HepG2 (cell line): ENCODE results near the gene OSBPL1A. TPM values are rescaled to one million over a fixed set of nuclear protein-coding genes. Genes with fewer than 3 reads are reported as not detected.

Source experiments
- ATAC-seq: fragments of 200-7000 bp; cut with Tn5 transposase; 3 replicates; pipeline ENCODE4 v1.9.1; 2020; ENCODE audit warnings: mild to moderate bottlenecking, moderate library complexity
- BruUV-seq: library from RNA; stranded (reverse); fragments of 400-500 nt; replicated peaks from 2 replicates; lab custom pipeline; 2021; lab: Mats Ljungman, UMichigan
- CTCF ChIA-PET: fragments of 300-600 bp; formaldehyde crosslinking; extraction: SDS; loops from one replicate; lab custom pipeline; 2021; ENCODE audit warnings: low total read pairs, inconsistent platforms, low intra/inter-chr PET ratio; lab: Yijun Ruan, JAX
- POLR2A ChIA-PET: fragments of 350-600 bp; sonication (Branson Sonifier 250); formaldehyde crosslinking; loops from one replicate; lab custom pipeline; 2020; ENCODE audit warnings: antibody characterized with exemption, inconsistent platforms; lab: Yijun Ruan, JAX
- DNase-seq: peaks from one replicate; pipeline ENCODE4 v3.0.0-alpha.2; 2015; ENCODE audit warnings: low spot score
- FAIRE-seq: peaks from 3 replicates; lab custom pipeline; 2011; peaks lifted over from hg19 to GRCh38; lab: Jason Lieb, UNC
- H2AFZ ChIP-seq: one replicate; pipeline ENCODE4 v1.6.1; 2011; ENCODE audit warnings: low read length, inconsistent platforms
- H3K27ac ChIP-seq: fragments of 300-600 bp; 3 replicates; pipeline ENCODE4 v1.8.0; 2011; ENCODE audit warnings: mixed run types, mild to moderate bottlenecking, mixed read lengths, low read length, inconsistent platforms; ENCODE audit not compliant: insufficient read depth; ENCODE audit errors: extremely low read length
- H3K27me3 ChIP-seq, 2 experiments: fragments of 200-600 bp in 1 of 2; 2 replicates in 1 of 2; 3 replicates in 1 of 2; pipeline versions ENCODE4 v1.6.0 to v1.8.0; 2011; ENCODE audit warnings: low read length in 2 of 2, mild to moderate bottlenecking in 2 of 2, moderate library complexity in 2 of 2, inconsistent platforms in 1 of 2; ENCODE audit not compliant: insufficient read depth in 2 of 2, control insufficient read depth in 1 of 2
- H3K36me3 ChIP-seq, 2 experiments: fragments of 200-600 bp in 1 of 2; replicated peaks in 1 of 2; 2 replicates in 1 of 2; 3 replicates in 1 of 2; pipeline versions ENCODE4 v1.5.1 to v1.8.0; 2011; ENCODE audit warnings: low read length in 2 of 2, inconsistent platforms in 1 of 2; ENCODE audit not compliant: insufficient read depth in 2 of 2, control insufficient read depth in 1 of 2
- H3K4me1 ChIP-seq: 2 replicates; pipeline ENCODE4 v1.5.1; 2012; ENCODE audit warnings: low read length, inconsistent platforms; ENCODE audit not compliant: insufficient read depth
- H3K4me2 ChIP-seq: 2 replicates; pipeline ENCODE4 v1.6.0; 2011; ENCODE audit warnings: low read depth, low read length, inconsistent platforms
- H3K4me3 ChIP-seq, 3 experiments: fragments of 200-600 bp in 1 of 3; sonication (generic), shearing (Covaris generic) in 1 of 3; replicated peaks in 1 of 3; 2 replicates each; pipeline ENCODE4 v1.5.1; 2011 to 2016; ENCODE audit warnings: low read length in 3 of 3, inconsistent platforms in 2 of 3, low read depth in 2 of 3, mild to moderate bottlenecking in 2 of 3, control low read depth in 1 of 3, mixed read lengths in 1 of 3; ENCODE audit not compliant: insufficient read depth in 1 of 3
- H3K79me2 ChIP-seq: one replicate; pipeline ENCODE4 v1.6.1; 2011; ENCODE audit warnings: low read length, inconsistent platforms; ENCODE audit not compliant: insufficient read depth
- H3K9ac ChIP-seq: 2 replicates; pipeline ENCODE4 v1.6.0; 2011; ENCODE audit warnings: mild to moderate bottlenecking, low read depth, low read length, inconsistent platforms; ENCODE audit not compliant: insufficient read depth
- H3K9me3 ChIP-seq: 2 replicates; pipeline ENCODE4 v1.5.1; 2012; ENCODE audit warnings: mild to moderate bottlenecking, low read length
- H4K20me1 ChIP-seq: 2 replicates; pipeline ENCODE4 v1.6.0; 2011; ENCODE audit warnings: inconsistent platforms, mild to moderate bottlenecking, low read length, moderate library complexity; ENCODE audit not compliant: insufficient read depth
- ISX ChIP-seq: sonication (generic); formaldehyde crosslinking; conservative IDR thresholded peaks from 2 replicates; pipeline ENCODE4 v1.5.0; 2020; ENCODE audit warnings: missing genetic modification reagents
- MIER3 ChIP-seq: IDR thresholded peaks from 2 replicates; pipeline ENCODE4 v1.6.1; 2016; ENCODE audit warnings: missing compliant biosample characterization, borderline replicate concordance
- NR2C2 ChIP-seq: sonication (generic); formaldehyde crosslinking; IDR thresholded peaks from 2 replicates; pipeline ENCODE4 v1.4.0; 2020; ENCODE audit warnings: missing genetic modification reagents, mild to moderate bottlenecking, moderate library complexity, borderline replicate concordance
- SALL2 ChIP-seq: sonication (generic); formaldehyde crosslinking; IDR thresholded peaks from 2 replicates; pipeline ENCODE4 v1.8.1; 2023; ENCODE audit warnings: mild to moderate bottlenecking, missing genetic modification reagents, inconsistent platforms
- TARDBP ChIP-seq: sonication (generic); formaldehyde crosslinking; IDR thresholded peaks from 2 replicates; pipeline ENCODE4 v1.8.0; 2022; ENCODE audit warnings: mild to moderate bottlenecking, missing genetic modification reagents
- ZKSCAN5 ChIP-seq: sonication (generic); formaldehyde crosslinking; IDR thresholded peaks from 2 replicates; pipeline ENCODE4 v1.5.1; 2020; ENCODE audit warnings: mild to moderate bottlenecking, missing genetic modification reagents
- ZNF12 ChIP-seq: sonication (generic); formaldehyde crosslinking; IDR thresholded peaks from 2 replicates; pipeline ENCODE4 v1.5.0; 2020; ENCODE audit warnings: missing genetic modification reagents
- ZNF7 ChIP-seq: IDR thresholded peaks from 2 replicates; pipeline ENCODE4 v1.6.1; 2016; ENCODE audit warnings: missing biosample characterization, missing genetic modification reagents
- ZNF703 ChIP-seq: sonication (generic); formaldehyde crosslinking; IDR thresholded peaks from 2 replicates; pipeline ENCODE4 v1.5.1; 2020; ENCODE audit warnings: missing genetic modification reagents, mild to moderate bottlenecking, moderate library complexity, borderline replicate concordance
- ZNF792 ChIP-seq: IDR thresholded peaks from 2 replicates; pipeline ENCODE4 v1.6.1; 2016
- ZNF83 ChIP-seq: sonication (generic); formaldehyde crosslinking; IDR thresholded peaks from 2 replicates; pipeline ENCODE4 v1.4.0; 2020; ENCODE audit warnings: missing genetic modification reagents, mild to moderate bottlenecking, borderline replicate concordance
- WGBS: methylation state at CpG from one replicate; pipeline ENCODE4 v1.1.6; 2017; ENCODE audit warnings: low lambda C conversion rate; 5-methylcytosine and 5-hydroxymethylcytosine counted together
- in situ Hi-C: cut with HindIII; loops from 2 replicates; pipeline ENCODE4 v1.10.0; 2017; ENCODE audit warnings: low pct_unique_long_range_greater_than_20kb; ENCODE audit not compliant: extremely low pct_ligation_motif_present
- intact Hi-C: fragments of 100-400 bp; cut with micrococcal nuclease; formaldehyde crosslinking; loops from one replicate; pipeline ENCODE4 v1.10.0; 2022; ENCODE audit not compliant: unreplicated experiment
- polyA plus RNA-seq, 8 experiments: library from polyadenylated mRNA; depleted of rRNA in 3 of 8; stranded (reverse) in 7 of 8; unstranded in 1 of 8; fragments of >200 nt; fragmentation: Illumina TruSeq in 4 of 8; extraction: Trizol in 4 of 8; gene quantifications; 2 replicates each; pipeline versions ENCODE4 v1.2.1 to v1.2.3, GENCODE V29; 2011 to 2016; ENCODE audit warnings: low read depth in 4 of 8, missing spikeins in 1 of 8, mixed read lengths in 1 of 8; ENCODE audit not compliant: insufficient read depth in 1 of 8
- total RNA-seq, 5 experiments: library from RNA; depleted of rRNA; stranded (reverse); fragments of >200 nt; fragmentation: Illumina TruSeq; extraction: Trizol; gene quantifications; 2 replicates each; pipeline ENCODE4 v1.2.3, GENCODE V29; 2016; ENCODE audit warnings: low read depth in 1 of 5
- TF ChIP-seq, protein P1 (sequence below): sonication (generic); formaldehyde crosslinking; IDR thresholded peaks from 2 replicates; pipeline ENCODE4 v1.4.0; 2020; ENCODE audit warnings: mild to moderate bottlenecking, missing genetic modification reagents, borderline replicate concordance
- TF ChIP-seq, protein P2 (sequence below): sonication (generic); formaldehyde crosslinking; IDR thresholded peaks from 2 replicates; pipeline ENCODE4 v1.4.0; 2020; ENCODE audit warnings: missing genetic modification reagents, borderline replicate concordance
- TF ChIP-seq, protein P3 (sequence below): sonication (generic); formaldehyde crosslinking; conservative IDR thresholded peaks from 2 replicates; pipeline ENCODE4 v1.4.0; 2020; ENCODE audit warnings: missing genetic modification reagents

OSBPL1A gene
- total and polyA plus RNA-seq, 2 of the 13 experiments (the other 11 are each of a cell fraction or from before 2014, with no cell fraction given): 0.02 TPM; not detected in 1

DNA sequence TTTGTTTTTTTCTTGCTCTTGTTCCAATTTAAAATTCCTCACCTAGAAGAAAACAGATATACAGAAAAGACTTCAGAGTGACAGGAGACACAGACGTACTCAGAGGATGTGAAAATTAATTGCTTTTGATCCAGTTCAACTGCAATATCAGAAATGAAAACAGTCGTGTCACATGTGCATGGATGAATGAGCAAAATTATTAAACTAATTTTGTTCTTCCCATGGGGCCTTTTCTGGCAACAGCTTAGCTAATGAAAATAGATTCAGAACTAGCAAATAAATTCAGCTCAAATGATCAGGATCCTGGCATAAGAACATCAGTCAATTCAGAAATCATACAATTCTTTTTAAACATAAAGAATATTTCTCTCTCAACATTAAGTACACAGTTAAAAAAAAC, 158.3 kb downstream of the OSBPL1A start:
- no peak for FAIRE-seq
- POLR2A ChIA-PET: no interaction called here
- TF ChIP-seq ZNF703 (CRISPR knock-in tag) (no peak), SALL2 (CRISPR knock-in tag) (no peak), NR2C2 (no peak), ZNF12 (no peak)
- no peak overlapping the region for H3K4me3 ChIP-seq
- no peaks in the 10 kb centered on the region for H3K36me3 ChIP-seq
- no peaks in the 10 kb centered on the region for H3K4me1 ChIP-seq
- 13% methylated on average over 2 of the region's 2 CpGs for WGBS
- DNase-seq: no peak
- no peak overlapping the region for H2AFZ ChIP-seq
- H3K9me3 ChIP-seq: no peaks in the 10 kb centered on the region
- BruUV-seq: no TSS peak
- no peak overlapping the region for H3K9ac ChIP-seq
- no peaks in the 10 kb centered on the region for H4K20me1 ChIP-seq
- no peak for ATAC-seq
- H3K27me3 ChIP-seq: no peaks in the 10 kb centered on the region
- in situ Hi-C loops: no loop called here
- H3K27ac ChIP-seq: no peak overlapping the region
- CTCF ChIA-PET: no interaction called here
- H3K79me2 ChIP-seq: no peaks in the 10 kb centered on the region
- H3K4me2 ChIP-seq: no peak overlapping the region
- intact Hi-C loops: no loop called here

DNA sequence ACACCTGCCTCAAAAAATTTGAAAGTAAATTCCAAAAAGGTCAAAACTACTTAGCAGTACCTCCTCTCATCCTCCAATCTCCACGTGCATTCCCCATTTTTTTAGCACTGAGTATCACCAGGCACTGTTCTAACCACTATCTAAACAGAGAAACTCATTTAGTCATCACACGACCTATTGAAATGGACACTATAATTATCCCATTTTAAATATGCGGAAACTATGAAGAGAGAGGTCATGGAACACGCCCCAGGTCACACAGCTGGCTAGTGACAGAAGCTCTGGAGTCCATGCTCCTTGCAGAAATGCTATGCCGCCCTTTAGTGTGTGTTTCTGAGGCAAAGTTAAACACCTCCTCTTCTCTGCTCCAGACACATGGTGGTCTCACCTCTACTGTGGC, 159.2 kb downstream of the OSBPL1A start:
- CTCF ChIA-PET: no interaction called here
- Histone ChIP-seq H3K4me3 (no peak overlapping the region), H3K27me3 (no peaks in the 10 kb centered on the region), H3K79me2 (no peaks in the 10 kb centered on the region), H3K36me3 (no peaks in the 10 kb centered on the region), H3K27ac (no peak overlapping the region), H2AFZ (no peak overlapping the region), H3K4me1 (no peaks in the 10 kb centered on the region), H3K4me2 (no peak overlapping the region), H4K20me1 (no peaks in the 10 kb centered on the region), H3K9me3 (no peaks in the 10 kb centered on the region), H3K9ac (no peak overlapping the region)
- WGBS: under 1% methylated on average over 5 of the region's 5 CpGs
- in situ Hi-C loops (no loop called here), intact Hi-C loops (no loop called here)
- FAIRE-seq: no peak
- no TSS peak for BruUV-seq
- TF ChIP-seq ZNF7 (CRISPR knock-in tag) (no peak), ZNF792 (CRISPR knock-in tag) (no peak), ZNF83 (CRISPR knock-in tag) (no peak), MIER3 (CRISPR knock-in tag) (no peak), TARDBP (CRISPR knock-in tag) (no peak), ISX (CRISPR knock-in tag) (no peak), ZKSCAN5 (CRISPR knock-in tag) (no peak)
- TF ChIP-seq, protein P1, sequence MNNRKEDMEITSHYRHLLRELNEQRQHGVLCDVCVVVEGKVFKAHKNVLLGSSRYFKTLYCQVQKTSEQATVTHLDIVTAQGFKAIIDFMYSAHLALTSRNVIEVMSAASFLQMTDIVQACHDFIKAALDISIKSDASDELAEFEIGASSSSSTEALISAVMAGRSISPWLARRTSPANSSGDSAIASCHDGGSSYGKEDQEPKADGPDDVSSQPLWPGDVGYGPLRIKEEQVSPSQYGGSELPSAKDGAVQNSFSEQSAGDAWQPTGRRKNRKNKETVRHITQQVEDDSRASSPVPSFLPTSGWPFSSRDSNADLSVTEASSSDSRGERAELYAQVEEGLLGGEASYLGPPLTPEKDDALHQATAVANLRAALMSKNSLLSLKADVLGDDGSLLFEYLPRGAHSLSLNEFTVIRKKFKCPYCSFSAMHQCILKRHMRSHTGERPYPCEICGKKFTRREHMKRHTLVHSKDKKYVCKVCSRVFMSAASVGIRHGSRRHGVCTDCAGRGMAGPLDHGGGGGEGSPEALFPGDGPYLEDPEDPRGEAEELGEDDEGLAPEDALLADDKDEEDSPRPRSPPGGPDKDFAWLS (CRISPR knock-in tag): no peak
- TF ChIP-seq, protein P2, sequence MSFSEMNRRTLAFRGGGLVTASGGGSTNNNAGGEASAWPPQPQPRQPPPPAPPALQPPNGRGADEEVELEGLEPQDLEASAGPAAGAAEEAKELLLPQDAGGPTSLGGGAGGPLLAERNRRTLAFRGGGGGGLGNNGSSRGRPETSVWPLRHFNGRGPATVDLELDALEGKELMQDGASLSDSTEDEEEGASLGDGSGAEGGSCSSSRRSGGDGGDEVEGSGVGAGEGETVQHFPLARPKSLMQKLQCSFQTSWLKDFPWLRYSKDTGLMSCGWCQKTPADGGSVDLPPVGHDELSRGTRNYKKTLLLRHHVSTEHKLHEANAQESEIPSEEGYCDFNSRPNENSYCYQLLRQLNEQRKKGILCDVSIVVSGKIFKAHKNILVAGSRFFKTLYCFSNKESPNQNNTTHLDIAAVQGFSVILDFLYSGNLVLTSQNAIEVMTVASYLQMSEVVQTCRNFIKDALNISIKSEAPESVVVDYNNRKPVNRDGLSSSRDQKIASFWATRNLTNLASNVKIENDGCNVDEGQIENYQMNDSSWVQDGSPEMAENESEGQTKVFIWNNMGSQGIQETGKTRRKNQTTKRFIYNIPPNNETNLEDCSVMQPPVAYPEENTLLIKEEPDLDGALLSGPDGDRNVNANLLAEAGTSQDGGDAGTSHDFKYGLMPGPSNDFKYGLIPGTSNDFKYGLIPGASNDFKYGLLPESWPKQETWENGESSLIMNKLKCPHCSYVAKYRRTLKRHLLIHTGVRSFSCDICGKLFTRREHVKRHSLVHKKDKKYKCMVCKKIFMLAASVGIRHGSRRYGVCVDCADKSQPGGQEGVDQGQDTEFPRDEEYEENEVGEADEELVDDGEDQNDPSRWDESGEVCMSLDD: no peak
- TF ChIP-seq, protein P3, sequence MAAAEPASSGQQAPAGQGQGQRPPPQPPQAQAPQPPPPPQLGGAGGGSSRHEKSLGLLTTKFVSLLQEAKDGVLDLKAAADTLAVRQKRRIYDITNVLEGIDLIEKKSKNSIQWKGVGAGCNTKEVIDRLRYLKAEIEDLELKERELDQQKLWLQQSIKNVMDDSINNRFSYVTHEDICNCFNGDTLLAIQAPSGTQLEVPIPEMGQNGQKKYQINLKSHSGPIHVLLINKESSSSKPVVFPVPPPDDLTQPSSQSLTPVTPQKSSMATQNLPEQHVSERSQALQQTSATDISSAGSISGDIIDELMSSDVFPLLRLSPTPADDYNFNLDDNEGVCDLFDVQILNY (CRISPR knock-in tag): no peak
- no peak for ATAC-seq
- no peak for DNase-seq
- POLR2A ChIA-PET: no interaction called here
